A172 (cell line): ENCODE results near the gene ONECUT2. TPM values are rescaled to one million over a fixed set of nuclear protein-coding genes. Genes with fewer than 3 reads are reported as not detected.
A peak's percentile ranks its signal among the peaks of the same experiment; 100 is the strongest.
"Not testable (repeated sequence)": the region's sequence is repeated elsewhere in the genome, so short reads cannot be mapped to it uniquely, and the experiment has no call there.

Experiments
- DNase-seq: peaks from one replicate; pipeline ENCODE4 v3.0.0-alpha.2; 2015; ENCODE audit warnings: low spot score
- total RNA-seq: library from RNA; depleted of rRNA; stranded (reverse); fragments of >200 nt; shearing (Covaris generic); gene quantifications from 2 replicates; pipeline ENCODE4 v1.2.3, GENCODE V29; 2014

ONECUT2 gene
- total RNA-seq, 1 experiment from 2014 or later, result 0.71 TPM

DNA sequence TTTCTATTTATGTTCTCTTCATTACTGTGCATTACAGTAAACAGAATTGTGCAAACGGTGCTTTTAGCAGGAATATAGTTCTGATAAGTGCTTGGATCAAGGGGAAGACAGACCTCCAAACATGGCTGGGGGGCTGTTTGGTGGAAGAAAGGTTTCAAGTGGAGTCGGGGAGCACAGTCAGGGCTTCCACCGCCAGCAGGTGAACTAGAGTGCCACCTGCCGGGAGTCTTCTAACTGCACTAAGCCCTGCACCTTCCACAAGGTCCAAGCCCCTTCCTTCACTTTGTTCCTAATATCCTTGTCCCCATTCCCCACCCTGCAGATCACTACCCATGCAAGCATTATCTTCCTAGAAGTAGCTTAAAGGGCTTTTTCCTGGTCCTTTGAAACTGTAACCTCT, 11.1 kb downstream of the ONECUT2 start:
- DNase-seq, result peak; percentile 4

DNA sequence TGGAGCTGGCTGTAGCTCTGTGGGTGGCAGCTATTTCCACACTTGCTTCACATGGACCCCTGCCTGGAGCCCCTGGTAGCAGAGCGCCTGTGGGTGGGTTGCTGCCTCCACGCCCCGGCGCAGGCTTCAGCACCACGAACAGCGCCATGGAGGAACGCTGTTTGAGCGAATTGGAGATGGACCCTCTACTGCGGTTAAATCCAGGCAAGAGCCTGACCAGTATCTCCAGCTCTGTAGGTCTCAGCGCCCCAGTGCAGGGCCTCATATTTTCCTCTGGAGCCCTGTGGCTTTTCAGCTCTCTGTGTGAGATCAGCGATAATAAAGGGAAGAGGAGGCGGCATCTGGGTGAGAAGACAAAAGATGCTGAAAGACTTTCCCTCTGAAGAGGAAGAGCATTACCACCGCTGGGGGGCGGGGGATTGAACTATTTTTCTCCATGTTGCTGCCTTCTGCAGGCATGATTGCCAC, 12.0 kb downstream of the ONECUT2 start:
- no peak for DNase-seq

DNA sequence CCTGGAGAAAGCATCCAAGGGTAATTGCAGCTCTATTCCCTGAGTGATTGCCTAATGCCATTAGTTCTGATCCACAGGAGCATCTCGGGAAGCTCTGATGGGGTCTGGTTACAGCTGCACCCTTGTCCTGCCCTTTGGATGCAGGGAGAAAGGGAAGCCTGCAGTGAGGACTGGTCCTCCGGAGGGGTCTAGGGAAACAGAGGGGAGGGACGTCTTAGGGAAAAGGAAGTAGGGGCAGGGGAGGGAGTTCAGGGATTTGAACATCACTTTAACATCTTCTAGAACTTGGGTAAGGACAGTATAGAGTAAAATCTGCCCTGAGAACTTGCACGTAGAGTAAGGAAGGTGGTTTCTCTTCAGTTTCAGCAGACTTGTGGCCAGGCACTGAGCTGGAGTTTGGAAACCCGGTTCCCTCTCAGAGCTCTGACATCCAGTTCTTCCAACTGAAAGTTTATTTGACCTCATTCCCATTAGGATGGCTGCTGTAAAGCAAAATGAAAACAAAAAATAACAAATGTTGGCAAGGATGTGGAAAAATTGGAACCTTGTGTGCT, 20.5 kb downstream of the ONECUT2 start:
- DNase-seq, result no peak

DNA sequence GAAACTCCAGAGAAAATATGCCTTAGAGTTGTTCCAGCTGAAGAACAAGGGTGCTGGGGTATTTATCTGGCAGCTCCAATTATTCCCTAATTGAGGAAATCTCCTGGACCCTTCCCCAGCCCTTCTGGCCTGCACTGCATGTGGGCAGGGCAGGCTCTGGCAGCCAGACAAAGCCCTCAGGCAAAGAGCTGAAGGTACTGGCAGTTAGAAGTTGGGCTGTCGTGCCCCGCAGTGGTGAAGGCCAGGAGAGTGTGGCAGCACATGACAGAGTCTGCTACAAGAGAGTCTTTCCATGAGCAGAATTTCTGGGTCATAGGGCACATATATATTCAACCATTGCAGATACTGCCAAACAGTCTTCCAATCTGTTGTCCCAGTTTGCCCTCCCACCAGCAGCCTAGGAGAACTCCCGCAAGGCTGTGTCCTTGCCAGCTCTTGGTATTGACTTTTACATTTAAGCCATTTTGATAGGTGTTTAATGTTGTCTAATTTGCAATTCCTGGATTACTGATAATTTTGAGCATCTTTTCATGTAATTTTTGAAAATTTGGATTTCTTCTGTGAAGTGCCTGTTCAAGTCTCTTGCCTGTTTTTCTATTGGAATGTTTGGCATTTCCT, 26.6 kb downstream of the ONECUT2 start:
- DNase-seq, result no peak

DNA sequence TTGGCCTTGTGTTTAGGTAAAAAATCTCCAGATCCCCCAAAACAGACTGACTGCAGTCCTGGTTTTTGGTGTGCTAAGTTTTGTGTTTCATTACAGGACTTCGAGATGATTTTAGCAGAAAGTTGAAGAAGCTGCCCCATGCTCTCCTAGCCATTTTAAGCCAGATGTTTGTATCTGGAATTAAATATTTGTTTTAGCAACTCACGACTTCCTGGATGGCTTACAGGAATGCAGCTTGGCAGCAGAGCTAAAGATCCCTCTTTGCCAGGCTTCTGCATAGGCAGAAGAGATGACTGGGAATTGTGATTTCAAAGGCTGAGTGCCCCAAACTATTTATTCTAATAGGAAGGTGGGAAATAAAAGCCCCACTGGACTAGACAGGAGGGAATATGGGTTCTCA, 31.1 kb downstream of the ONECUT2 start:
- DNase-seq, result no peak

DNA sequence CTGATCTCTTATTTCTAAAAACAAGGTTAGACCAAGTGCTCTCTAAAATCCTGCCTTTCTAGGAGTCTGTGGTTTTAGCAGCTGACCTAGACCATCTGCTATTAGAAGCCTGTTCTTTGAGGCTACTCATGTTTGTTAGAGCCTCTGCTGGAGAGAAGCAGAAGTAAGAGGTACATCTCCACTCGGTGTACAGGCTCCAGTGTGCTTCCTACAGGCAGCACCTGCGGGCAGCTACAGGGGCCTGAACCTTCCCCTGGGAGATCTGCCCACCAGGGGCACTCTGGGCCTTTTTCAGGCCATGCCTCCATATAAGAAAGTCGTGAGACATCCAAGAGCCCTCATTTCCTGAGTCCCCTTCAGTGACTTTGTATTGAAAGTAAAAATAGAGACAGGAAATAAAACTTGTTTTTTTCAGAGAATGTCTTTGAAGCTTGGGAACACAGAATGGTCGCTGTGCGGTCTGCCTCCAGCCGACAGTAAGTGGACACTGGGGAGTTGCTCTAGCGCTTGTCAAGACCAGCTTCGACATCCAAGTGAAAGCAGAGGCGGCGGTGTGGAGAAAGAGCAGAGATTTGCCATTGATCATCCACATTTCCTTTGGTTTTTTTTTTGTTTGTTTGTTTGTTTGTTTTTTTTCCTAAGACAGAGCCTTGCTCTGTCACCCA, 31.7 kb downstream of the ONECUT2 start:
- no peak for DNase-seq

DNA sequence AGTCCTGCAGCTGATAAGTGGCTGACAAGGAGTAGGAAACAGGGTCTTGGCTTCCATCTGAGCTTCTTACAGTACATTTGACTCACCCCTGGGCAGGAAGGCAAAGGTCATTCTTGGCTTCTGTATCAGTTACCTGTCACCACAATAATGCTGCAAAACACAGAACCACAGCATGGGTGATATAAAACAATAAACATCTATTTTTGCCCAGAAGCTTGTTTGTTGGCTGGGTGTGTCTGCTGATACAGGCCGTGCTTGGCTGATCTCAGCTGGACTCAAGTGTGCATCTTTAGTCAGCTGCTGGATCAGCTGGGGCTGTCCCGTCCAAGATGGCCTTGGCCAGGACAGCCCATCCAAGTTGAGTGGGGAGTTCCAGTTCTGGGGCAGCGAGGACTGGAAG, 34.7 kb downstream of the ONECUT2 start:
- peak; percentile 5 for DNase-seq

DNA sequence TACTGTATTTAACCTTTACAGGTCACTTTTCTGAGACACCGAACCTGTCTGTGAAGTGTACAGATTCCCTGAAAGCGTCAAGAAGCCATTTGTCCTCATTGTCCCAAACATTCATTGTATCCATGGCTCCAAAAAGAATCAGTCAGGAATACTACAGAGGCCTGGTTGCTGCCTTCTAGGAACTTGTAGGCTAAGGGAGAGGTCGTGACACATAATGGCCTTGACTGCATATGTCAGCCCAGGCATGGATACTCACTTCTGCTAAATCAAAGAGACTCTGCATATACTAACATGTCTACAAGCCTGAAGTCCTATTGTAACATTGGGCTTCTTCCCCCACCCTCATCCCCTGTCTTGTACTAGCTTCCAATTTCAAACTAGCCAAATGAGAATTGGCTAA, 40.2 kb downstream of the ONECUT2 start:
- no peak for DNase-seq

DNA sequence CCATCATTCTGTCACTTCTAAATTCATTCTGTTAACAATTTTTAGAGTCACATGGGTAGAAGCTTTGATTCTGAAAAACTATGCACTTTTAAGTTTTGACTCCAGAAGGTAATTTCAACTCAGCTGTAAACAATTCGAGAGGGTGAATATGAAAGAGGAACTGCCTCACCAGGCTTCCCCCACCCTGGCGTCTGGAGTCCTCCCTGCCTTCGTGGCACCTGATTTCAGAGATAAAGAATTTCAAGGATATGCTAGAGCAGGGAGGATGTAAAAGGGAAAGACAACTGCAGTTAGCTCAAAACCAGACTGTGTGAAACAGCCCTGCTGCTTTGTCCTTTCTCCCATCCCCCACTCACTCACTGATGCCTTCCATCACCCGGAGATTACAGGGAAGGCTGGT, 40.7 kb downstream of the ONECUT2 start:
- no peak for DNase-seq

DNA sequence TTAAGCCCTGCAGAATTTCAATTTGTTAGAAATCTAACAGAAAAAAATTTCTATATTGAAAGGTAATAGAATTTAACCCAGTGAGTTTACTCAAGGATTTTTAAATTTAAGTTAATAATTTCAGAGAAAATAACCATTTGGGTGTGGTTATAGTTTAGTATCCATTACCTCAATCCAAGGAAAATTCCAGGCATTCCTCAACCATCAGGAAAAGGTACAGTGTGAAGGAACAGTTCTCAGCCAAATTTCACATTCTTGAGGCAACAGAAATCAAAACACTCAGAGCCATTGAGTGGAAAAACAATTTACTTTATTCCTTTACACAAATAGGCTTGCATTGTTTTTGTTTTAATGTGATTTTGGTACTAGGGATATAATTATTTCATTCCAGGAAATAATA, 45.6 kb downstream of the ONECUT2 start:
- no peak for DNase-seq

DNA sequence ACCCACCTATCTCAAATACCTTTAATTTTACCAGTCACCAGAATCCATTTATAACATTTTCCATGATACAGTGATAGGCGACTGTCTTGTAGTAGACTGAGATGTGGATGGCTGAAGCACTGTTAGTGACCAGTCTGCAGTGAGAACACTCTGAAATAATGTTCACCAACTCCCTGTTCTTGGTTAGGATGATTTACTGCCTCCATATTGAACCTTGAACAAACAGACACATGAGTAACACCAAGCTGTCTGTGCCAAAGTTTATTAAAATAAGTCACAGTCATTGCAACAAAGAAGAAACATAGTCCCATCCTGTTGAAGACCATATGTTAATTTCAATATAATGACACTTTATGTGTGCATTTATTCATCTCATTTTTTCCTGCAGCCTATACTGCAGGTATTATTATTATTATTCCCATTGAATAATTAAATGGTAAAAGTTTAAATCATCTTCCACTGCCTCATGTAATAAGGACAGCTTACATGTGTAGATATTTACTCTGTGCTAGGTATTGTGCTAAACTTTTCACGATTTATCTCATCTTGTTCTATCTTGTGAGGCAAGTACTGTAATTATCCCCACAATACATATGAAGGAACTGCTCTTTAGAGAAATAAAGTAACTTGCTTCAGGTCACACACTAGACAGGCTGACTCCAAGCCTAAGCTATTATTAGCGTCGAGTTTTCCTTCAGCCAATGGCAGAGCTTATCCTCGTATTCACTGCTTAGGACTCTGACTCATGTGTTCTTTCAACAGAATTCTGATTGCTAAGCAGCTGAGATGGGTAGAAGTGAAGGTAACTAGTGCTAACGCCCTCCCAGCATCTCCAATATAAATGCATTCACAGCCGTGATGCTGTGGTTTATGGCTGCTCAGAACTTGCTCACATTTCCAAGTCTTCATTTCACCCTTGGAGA, 62.5 kb downstream of the ONECUT2 start:
- DNase-seq, result peak; percentile 62

DNA sequence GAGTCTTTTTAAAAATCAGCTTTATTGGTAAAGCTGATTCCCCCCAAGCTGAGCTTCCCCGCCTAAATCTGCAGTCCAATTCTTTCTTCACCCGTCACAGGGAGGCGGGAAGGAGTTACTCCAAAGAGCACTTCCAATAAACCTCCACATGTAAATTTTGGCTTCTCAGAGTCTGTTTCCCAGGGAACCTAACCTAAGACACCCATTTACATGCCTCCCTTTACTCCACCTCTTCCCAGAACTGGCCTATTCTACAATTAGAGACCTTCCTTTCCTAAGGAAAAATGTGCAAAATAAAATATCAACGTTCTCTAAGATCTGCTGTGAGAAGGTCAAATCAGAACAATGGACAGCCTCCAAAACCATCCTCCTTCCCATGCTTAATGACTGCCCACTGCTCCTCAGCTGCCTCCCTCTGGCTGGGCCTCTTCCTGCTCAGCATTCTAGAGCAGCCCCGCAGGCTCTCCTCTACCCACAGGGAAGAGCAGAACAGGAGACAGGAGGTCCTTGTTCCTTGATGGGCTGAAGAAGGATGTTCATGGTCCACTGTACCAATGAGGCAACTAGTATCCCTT, 63.6 kb downstream of the ONECUT2 start:
- DNase-seq, result no peak

DNA sequence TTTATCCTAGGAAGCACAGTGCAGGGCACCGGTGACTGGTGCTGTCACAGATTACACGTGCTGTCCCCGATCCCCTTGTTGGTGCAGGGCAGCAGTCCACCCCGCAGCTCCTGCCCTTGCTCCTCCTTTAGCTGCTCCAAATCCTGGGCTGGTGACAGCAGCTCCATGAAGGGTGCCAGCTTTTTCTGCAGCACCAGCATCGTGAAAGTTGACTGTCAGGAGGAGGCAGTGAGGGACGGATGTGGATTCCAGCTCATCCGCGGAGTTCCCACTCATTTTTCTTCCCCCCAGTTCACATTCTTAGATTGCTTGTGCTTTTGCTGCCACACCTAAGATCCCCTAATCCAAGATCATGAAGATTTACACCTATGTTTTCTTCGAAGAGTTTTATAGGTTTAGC, 67.5 kb downstream of the ONECUT2 start:
- DNase-seq, result no peak

DNA sequence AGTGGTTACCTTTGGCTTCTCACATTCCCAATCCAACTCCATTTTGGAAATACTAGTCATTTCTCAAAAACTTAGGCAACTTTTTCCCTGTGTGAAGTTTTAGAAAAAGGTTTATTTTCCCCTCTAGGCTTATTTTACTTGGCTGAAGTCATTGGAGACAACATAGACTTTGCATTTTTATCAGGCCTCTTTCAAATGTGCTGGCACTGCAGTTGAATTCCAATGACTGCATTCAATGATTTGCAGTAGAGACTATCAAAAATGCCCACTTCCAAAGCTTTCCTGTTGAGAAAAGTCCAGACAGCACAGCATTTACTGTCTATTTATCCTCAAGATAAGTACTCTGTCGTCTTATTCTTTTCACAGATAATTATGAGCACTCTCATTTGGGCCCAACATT, 70.1 kb downstream of the ONECUT2 start:
- no peak for DNase-seq

DNA sequence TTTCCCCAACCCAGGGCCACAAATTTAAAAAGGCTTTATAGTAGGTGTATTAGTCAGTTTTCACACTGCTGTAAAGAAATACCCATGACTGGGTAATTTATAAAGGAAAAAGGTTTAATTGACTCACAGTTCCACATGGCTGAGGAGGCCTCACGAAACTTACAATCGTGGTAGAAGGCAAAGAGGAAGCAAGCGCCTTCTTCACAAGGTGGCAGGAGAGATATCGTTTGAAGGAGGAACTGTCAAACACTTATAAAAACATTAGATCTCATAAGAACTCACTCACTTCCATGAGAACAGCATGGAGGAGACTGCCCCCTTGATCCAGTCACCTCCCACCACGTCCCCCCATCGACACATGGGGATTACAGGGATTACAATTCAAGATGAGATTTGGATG, 80.9 kb downstream of the ONECUT2 start:
- DNase-seq, result no peak

DNA sequence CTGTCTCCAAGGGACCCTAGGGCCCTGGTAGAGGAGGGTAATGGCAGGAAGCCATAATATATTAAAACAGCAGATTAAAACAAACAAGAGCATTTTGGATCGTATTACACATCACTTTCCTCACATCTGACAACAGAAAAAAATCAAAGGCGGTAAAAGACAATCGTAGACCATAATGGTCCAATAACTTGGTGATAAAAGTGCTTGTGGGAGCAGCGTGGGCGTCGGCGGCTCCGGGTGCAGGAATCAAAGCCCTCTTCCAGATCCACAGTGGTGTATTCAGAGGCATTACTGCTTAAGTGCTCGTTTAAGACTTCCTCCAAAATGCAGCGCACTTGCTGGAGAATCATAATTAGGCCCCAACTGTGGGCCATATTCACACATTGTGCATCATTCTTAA, 83.4 kb downstream of the ONECUT2 start:
- DNase-seq, result no peak

DNA sequence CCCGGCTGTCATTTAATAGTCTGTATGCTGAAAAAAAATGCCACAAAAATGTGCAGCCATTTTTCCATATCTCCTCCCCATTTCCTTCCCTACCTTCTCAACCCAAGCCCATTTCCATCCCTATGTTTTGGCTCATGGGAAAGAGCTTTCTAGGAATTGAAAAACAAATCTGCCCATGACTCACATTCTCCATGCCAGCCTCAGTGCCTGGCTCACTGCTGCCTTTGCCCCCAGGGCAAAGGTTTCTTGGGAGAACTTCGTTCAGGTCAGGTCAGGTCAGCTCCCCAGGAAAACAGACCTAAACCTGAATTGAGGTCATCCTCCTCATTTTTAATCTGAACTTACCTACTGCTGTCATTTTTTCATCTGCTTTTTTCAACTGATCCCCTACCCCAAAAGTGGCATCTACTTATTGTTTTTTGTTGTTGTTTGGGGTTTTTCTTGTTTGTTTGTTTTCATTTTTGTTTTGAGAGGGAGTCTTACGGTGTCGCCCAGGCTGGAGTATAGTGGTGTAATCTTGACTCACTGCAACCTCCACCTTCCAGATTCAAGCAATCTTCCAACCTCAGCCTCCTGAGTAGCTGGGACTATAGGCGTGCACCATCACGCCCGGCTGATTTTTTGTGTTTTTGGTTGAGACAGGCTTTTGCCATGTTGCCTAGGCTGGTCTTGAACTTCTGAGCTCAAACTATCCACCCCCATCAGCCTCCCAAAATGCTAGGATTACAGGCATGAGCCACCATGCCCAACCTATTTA, 84.7 kb downstream of the ONECUT2 start:
- DNase-seq, result no peak

DNA sequence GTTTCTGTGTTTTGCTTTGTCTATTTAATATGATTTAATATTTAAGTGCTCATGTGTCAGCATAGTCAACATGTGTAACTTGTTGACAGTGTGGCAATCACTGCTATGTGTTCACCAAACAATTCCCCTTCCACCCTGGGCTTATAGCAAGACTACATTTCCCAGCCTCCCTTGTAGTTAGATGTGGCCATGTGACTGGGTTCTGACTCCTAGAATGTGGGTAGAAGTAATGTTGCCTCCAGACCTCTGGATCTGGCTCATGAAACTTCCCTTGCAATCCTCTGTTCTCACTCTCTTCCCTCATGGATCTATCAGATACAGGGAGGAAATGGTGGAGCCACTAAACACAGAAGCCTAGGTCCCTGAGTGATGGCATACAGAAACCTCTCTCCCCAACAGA, 87.2 kb downstream of the ONECUT2 start:
- not testable (repeated sequence) for DNase-seq

DNA sequence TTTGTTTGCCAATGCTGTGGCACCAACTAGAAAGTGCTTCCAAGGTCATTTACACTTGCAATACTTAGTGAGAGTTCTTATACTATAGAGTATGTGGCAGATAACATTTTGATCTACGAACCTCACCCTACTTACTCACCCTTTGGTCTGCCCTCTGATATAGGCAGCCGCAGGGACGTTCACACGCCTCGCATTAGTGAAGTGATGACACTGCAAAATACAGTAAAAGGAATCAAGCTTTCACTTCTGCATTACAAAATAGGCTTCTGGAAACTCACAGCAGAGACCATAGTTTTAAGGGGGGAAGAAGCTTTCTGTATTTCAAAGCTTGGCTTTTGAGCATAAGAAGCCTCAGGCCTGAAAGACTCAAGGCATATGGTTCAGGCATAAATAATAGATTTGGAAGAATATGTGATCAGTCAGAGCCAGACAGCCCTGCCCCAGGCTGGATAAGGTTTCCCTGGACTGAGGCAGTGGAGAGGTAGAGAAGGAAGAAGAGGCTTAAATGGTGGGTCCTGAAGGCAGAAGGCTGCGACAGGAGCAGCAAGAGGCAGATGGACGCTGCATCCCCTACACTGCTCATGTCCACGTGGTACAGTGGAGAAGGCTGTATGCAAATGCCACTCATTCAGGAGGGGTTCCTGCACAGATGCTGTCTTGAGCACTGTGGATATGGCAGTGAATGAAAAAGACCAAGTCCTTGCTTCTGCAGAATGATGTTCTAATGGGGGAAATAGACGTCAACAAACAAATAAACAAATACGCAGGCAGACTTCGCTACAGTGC, 88.2 kb downstream of the ONECUT2 start:
- DNase-seq, result no peak

DNA sequence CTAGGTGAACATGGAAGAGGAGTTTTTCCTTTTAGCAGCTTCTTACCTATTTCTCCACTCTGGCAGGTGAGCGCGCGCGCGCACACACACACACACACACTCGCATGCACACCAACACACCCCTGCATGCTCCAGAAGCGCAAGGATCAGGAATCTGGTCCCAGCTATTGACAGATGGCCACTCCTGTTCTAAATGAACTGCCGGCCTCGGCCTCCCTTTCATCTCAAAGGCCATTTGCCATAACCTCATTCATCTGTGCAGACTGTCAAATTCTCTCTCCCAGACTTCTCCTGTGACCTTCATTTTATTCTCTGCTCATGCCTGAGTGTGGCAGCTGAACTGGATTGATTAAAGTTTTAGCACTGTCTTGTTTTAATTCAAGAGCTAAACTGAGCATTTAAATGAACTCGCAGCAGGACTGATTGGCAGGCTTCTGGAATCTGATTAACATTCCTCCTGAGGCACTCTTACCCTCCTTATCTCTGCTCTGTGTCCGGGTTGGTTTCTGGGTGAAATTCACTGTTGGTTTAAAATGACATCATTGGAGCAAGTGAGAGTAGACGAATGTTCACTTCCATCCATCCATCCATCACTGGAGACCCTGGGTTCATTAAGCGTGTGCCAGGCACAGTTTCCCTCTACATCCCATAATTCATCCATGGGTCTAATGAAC, 92.5 kb downstream of the ONECUT2 start:
- DNase-seq, result no peak
